Activated naive CD4-positive, alpha-beta T cell (primary cell): ENCODE results near the gene HELT.
A peak's percentile ranks its signal among the peaks of the same experiment; 100 is the strongest.

Source experiments
- DNase-seq, 4 experiments: peaks; one replicate each; lab custom pipeline; 2025; lab: John Stamatoyannopoulos, UW

HELT gene

GRCh38 chr4:185003596-185004351 is 14.5 kb upstream of the HELT start:
- no peak for DNase-seq

- DNase-seq, result no peak
Measured at GRCh38 chr4:185004562-185005218, 13.6 kb upstream of the HELT start.

GRCh38 chr4:185005219-185005819 is 13.0 kb upstream of the HELT start:
- peak; percentile 31 to 63 (median 56) for DNase-seq

- peak in 1 of 4 experiments; percentile 31 for DNase-seq
Measured at GRCh38 chr4:185011408-185011807, 6.9 kb upstream of the HELT start.

GRCh38 chr4:185013417-185014125 is 4.7 kb upstream of the HELT start:
- DNase-seq, result no peak

GRCh38 chr4:185015108-185015507 is 3.2 kb upstream of the HELT start:
- DNase-seq, result no peak

GRCh38 chr4:185016101-185016940 is 2.0 kb upstream of the HELT start:
- no peak for DNase-seq

GRCh38 chr4:185016946-185017758 is 1.1 kb upstream of the HELT start:
- DNase-seq, result no peak

- no peak for DNase-seq
Measured at GRCh38 chr4:185018834-185019455, 655 bp downstream of the HELT start.

GRCh38 chr4:185019456-185020292 is 1.4 kb downstream of the HELT start:
- DNase-seq, result no peak

GRCh38 chr4:185020293-185020808 is 2.1 kb downstream of the HELT start:
- DNase-seq, result no peak

GRCh38 chr4:185020863-185021761 is 2.8 kb downstream of the HELT start:
- DNase-seq, result no peak

GRCh38 chr4:185023471-185023870 is 5.2 kb downstream of the HELT start:
- no peak for DNase-seq

- no peak for DNase-seq
Measured at GRCh38 chr4:185028625-185029024, 10.3 kb downstream of the HELT start.

- no peak for DNase-seq
Measured at GRCh38 chr4:185031611-185032010, 13.3 kb downstream of the HELT start.

- no peak for DNase-seq
Measured at GRCh38 chr4:185033072-185033471, 14.8 kb downstream of the HELT start.

- DNase-seq, result no peak
Measured at GRCh38 chr4:185033950-185034349, 15.7 kb downstream of the HELT start.

- DNase-seq, result no peak
Measured at GRCh38 chr4:185035284-185035683, 17.0 kb downstream of the HELT start.
